Skin of body (tissue), 2 donors: ENCODE results near the gene WBP4. TPM values are rescaled to one million over a fixed set of nuclear protein-coding genes. Genes with fewer than 3 reads are reported as not detected.

Experiments used
- DNase-seq: peaks from one replicate; lab custom pipeline; 2025; lab: John Stamatoyannopoulos, UW
- total RNA-seq: library from RNA; depleted of rRNA; stranded (reverse); fragments of >200 nt; gene quantifications from one replicate; pipeline ENCODE4 v1.2.3, GENCODE V29; 2014

WBP4 gene
- total RNA-seq, 1 donor from 2014 or later = 11.8 TPM

DNA sequence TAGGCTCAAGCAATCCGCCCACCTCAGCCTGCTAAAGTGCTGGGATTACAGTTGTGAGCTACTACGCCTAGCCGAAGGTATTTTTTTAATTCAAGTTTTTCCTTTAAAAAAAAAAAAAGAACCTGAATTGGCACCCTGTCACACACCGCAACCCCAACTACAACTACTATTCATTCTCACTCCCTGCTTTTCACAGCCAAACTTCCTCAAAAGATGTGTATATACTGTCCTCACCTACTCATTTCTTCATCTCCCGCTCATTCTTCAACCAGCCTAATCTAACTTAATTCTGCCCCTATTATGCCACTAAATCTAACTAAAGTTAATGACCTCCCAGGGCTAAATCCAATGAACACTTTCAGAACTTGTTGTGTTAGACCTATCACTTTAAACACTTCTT is 12.7 kb upstream of the WBP4 start:
- no peak for DNase-seq

DNA sequence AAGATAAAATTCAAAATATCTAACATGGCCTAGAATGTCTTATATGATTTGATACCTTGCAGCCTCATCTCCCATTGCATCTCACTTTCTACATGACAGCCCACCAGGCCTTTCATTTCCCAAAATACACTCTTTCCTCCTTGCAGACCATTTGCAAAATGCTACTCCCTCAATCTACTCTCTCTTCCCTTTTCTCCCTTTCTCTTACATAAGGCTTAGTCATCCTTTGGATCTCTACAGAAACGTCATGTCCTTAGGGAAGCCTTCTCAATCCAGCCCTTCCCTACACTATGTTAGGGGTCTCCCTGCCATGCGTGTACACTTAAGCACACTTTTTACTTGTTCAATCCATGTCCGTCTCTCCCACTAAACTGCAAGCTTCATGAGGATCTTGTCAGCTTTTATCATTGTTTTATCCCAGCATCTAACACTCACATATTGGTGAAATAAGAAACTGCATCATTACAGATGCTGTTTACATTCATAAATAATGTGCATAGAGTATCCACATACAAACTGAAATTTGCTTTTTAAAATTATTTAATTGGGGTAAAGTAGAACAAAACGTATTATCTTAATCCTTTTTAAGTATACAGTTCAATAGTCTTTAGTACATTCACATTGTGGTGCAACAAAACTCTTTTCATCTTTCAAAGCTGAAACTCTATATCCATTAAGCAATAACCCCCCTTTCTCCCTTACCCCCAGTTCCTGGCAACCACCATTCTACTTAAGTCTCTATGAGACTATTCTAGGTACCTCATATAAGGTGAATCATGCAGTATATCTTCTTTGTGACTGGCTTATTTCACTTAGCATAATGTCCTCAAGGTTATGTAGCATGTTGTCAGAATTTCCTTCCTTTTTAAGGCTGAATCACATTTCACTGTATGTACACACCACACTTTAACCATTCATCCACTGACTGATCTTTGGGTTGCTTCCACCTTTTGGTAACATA is 11.5 kb upstream of the WBP4 start:
- DNase-seq = no peak

DNA sequence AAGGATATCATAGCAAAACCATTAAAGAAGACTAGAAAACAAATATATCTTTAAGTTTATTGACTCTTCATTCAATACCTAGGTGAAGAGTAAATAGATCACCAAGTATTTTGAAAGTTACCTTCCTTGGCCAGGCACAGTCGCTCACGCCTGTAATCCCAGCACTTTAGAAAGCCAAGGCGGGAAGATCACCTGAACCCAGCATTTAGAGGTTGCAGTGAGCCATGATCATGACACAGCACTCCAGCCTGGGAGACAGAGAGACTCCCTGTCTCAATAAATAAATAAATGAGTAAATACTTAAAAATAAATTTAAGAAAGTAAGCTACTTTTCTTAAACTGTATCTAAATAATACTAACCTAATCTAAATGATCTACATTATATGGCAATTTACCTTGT is 8.9 kb upstream of the WBP4 start:
- DNase-seq = no peak

DNA sequence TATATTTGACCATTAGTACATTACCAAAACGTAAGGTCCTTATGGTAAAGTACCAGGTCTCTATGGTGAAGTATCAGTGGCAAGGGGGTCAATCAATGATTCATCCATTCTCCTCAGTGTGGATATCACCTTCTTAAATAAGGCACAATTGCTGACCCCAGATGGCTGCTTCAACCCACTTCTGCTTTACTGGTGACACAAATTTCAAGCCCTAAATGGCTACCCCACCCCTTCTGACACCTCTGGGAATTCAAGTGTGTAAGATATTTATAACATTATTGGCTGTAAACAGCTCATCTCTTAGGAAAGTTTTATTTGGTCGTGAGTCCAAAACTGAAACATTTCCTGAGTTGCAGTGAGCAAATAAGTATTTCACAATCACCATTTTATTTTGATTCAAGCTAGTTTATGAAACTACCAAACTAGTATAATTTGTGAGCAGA is 7.9 kb upstream of the WBP4 start:
- peak; percentile 54 for DNase-seq

DNA sequence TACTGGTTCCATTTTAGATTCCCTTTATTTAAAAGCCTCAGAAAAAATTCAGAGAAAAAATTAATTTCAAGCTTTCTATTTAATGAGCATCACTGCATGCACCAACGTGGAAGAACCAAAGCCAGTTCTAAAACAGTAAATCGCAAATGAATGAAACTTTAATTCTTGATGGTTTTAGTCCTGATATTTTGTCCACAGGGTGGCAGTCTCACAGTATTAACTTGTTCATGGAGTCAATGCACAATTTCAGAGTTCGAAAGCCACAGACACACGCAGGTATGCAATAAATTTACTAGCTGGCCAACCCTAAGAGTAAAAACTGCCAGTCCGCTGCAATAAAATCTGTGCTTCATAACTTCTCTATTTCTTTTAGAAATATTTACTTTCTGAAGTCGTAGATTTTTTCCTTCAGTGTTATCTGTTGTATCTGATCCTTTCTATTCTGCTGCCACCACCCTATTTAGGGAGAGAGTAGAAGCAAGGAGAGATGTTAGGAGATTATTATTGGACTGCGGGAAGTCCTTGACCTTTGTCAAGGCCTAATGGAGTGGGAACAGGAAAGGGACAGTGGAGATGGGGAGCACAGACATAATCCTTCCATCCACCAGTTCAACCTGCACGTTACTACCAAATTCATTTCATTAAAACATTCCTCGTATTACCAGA is 7.0 kb upstream of the WBP4 start:
- no peak for DNase-seq

DNA sequence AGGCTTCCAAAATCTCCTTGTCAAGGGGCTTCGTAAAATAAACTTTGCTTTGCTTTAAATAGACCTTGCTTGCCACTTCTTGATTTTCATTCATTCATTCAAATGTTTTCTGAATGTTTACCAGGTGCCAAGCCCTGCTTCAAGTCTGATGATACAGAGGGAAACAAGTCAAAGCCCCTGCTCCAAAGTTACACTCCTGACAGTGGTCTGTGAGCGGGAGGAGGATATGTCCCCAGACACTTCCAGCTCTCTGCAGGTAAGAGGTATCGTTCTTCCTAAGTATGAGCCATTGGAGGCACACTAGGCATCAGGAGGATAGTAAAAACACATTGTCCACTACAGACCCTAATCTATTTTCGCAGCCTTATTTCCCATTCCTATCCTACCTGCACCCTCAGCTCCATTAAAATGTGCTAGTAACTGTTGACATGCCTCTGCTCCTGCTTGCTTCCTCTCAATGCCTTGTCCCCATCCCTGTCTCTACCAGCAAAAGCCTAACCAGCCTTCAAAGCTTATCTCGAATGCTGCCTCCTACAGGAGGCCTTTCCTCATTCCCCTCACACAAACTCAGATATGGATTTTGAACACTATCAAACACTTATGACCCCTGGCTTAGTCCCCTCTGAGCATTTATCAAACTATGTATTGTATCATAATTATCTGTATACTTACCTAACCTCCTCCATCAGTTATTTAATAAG is 6.2 kb upstream of the WBP4 start:
- no peak for DNase-seq

DNA sequence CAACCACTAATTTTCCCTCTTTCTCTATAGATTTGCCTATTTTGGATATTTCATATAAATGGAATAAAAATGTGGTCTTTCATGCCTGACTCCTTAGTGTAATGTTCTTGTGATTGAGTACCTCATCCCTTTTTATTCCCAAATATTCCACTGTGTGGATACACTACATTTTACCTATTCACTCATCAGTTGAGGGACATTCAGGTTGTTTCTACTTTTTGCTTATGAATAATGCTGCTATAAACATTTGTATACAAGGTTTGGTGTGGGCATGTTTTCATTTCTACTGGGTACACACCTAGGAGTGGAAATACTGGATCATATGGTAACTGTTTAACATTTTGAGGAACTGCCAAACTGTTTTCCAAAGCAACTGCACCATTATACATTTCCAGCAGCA is 5.1 kb upstream of the WBP4 start:
- no peak for DNase-seq

DNA sequence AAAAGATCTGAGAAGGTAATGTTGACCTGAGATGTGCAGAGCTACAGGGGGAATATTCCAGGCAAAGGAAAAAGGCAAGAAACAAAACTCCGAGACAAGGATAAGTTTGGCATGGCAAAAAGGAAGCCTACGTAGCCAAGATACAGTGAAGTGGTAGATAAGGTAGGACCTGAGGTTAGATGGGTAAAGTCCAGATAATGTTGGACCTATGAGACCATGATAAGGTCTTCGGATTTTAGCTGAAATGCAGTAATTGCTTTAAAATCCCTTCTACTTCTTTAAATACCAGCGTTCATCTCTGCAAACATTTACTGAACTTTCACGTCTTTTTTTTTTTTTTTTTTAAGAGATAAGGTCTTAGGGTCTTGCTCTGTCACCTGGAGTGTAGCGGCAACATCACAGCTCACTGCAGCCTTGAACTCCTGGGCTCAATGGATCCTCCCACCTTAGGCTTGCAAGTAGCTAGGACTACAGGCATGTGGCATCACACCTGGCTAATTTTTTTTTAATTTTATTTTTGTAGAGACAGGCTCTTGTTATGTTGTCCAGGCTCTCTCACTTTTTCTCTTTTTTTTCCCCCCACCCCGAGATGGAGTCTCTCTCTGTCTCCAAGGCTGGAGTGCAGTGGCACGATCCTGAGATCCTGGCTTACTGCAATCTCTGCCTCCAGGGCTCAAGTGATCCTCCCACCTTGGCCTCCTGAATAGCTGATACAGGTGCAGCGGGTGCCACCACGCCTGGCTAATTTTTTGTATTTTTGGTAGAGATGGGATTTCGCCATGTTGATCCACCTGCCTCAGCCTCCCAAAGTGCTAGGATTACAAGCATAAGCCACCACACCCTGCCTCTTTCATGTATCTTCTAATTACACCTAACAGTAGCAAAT is 4.2 kb upstream of the WBP4 start:
- no peak for DNase-seq

DNA sequence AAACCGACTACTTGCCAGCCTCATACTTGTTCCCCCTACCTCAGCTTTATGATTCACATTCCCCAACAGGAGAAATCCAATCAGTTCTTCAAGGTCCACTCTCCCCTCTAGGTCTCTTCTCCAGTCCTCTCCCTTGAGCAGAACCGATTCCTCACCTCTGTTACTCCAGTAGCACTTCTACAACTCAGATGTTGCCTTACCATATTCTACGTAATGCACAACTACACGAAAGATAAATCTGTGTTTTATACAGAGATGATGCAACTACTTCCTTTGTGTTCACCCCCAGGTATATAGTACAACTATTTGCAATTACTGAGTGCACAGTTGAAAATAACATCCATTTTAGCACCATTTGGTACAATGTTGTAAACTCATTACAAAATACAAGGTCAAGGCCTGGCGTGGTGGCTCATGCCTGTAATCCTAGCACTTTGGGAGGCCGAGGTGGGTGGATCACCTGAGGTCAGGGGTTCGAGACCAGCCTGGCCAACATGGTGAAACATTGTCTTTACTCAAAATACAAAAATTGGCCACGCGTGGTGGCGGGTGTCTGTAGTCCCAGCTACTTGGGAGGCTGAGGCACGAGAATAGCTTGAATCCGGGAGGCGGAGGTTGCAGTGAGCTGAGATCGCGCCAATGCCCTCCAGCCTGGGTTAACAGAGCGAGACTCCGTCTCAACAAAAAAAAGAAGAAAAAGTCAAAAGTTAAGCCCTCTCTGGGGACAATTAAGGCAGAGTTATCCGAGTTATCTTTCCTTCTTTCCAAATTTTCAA is 2.8 kb upstream of the WBP4 start:
- no peak for DNase-seq

DNA sequence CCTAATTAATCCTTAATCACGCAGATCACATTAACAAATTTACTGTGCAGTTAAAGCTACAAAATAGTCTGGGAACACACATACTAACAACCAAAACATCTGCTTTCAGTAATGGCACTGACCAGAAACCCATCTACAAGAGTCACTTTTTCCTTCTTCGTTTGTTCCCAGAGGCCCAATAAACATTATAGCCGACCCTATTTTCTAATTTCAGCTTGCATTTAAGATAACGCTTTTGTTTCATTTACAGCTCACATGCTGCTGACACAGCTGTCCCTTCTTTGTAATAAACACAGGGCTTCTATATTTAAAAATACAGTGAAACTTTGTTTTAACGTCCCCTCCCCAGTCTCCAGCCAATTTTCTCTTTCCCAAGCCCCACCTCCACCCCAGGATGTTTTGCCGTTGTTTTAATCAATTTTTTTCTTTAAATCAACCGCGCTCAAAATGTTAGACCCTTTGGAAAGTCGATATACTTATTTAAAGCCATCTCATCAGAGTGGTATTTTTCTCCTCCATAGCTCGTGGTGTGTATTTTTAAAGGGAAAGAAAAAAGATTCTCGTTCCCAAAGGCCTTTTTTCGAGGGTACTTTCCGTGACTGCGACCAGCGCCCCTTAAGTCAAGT is 1.7 kb upstream of the WBP4 start:
- DNase-seq = peak; percentile 70

DNA sequence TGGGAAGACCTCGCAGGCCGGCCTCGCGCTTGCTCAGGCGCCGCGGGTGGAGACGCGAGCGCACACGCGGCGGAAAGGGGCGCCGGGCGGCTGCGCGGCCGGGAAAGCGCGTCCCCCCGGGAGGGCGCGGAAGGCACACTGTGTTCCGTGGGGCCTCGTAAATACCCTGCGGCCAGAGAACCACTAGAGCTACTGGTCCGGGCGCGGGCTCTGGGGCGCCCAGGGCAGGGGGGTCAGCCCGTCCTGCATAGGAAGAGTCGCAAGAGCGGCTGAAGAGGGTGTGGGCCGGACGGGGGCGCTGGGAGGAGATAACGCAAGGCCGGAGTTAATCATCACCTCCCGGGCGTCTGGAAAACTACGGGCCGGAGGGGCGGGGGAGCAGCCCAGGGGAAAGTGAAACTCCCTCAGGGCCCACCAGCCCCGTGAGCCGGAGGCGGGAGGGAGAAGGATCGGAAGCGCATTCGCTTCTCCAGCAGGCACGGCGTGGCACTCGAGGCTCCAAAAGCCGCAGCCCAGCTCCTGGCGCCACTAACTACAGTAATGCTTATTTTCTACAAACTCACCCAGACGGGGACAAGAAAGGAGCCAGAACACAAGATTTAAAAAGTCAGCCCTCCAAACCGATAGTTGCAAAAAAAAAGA is 1.1 kb upstream of the WBP4 start:
- DNase-seq = peak; percentile 81

DNA sequence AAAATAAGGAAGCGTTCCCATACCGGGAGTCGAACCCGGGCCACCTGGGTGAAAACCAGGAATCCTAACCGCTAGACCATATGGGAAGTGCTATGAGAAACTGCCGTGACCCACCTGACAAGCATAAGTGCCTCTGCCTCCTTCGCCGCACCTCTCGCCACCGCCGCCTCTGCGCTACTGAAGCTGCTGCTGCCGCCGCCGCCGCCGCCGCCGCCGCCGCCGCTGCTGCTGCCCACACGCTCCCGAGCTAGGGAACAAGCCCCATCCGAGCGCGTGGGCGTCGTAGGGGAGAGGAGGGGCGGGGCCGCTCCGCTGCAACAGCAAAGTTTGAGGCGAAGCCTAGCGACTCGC is 610 bp upstream of the WBP4 start:
- DNase-seq = peak; percentile 84

DNA sequence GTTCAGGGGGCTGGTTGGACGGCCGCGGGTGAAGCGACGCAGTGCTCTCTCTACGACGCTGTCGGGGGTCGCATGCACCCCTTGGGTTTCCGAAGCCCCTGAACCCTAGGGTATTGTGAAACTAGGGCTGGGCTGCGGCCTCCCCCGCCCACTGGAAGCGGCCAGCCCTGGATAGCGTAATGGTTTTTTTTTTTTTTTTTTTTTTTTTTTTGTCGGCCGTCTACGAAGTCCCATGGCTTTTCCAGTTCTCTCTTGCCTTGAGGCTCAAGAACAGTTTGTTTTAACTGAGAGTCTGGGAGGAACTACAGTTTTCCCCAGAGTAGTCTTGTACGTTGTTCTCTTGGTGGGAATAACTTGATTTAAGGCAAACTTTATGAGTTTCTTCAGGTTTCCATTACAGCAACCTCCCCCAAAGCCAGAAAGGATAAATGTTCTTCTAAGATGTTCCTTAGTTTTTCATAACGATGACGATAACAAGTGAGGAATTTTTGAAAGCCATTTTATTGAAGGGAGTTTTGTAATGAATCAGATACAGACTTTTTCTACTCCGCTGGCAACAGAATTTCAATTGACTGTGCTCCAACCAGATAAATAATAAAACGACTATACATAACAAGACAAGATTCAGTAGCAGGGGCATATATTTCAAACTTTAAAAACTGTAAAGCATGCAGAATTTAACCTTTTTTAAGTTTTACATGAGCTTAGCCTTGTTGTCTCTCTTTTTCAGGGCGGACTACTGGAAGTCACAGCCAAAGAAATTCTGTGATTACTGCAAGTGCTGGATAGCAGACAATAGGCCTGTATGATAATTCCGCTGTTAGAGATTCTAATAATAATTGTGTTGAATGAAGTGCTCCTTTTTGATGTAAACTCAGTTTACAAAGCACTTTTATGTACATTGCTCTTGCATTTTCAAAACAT is 867 bp downstream of the WBP4 start:
- peak; percentile 83 for DNase-seq

DNA sequence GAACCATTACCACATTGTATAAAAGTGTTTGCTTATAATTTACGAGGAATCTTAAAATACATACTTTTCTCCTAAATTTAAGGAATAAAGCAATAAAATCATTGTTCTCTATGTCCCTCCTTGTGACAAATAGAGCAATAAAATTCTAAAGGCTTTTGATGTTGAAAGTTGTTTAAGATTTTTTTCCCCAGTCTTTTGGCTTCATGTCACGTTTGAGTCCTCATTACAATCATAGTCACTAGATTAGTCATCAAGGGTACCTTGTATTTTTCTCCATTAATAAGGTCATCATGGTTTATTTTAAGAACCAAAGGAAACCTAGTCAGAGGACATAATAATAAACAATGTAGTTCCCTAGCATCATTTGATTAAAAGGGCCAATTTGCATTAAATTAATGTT is 3.2 kb downstream of the WBP4 start:
- DNase-seq = no peak

DNA sequence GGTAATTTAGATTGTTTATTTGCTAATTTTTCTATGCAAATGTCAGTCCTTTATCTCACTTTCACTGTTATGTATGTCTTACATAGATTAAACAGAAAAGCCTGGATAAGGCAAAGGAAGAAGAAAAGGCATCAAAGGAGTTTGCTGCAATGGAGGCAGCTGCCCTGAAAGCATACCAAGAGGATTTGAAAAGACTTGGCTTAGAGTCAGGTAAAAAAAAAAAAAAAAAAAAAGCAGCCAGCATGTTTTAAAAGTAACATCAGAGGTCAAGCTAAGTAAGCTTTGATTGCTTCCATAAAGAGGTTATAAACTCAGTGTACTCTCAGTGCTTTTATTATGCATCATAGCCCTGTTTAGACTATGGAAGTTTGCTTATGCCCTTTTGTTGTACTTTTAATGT is 3.8 kb downstream of the WBP4 start:
- DNase-seq = no peak

DNA sequence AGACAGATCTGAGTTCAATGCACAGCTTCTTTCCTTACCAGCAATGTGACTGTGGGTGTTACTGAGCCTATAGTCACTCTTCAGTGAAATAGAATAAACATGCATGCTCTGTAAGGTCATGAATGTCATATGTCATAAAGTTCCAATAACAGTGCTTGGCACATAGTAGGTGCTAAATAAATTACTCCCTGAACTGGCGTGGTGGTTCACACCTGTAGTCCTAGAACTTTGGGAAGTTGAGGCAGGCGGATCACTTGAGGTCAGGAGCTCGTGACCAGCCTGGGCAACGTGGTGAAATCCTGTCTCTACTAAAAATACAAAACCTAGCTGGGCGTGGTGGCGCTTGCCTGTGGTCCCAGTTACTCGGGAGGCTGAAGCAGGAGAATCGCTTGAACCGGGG is 13.2 kb downstream of the WBP4 start:
- no peak for DNase-seq

DNA sequence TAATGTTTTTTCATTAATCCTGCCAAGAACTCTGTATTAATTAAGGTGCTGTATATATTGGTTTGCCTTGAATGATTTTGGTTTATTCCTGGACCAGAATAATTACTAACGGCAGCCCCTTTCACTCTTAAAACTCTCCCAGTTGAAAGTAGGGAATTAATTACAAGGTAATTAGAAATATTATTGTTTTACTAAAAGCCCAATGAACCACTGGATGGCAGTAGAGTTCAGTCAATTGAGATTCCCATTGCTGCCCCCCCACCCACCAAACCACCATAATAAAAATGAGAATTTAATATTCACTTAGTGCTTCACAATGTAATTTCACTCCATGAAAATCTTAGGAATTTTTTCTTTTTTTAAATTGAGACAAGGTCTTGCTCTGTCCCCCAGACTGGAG is 13.7 kb downstream of the WBP4 start:
- no peak for DNase-seq

DNA sequence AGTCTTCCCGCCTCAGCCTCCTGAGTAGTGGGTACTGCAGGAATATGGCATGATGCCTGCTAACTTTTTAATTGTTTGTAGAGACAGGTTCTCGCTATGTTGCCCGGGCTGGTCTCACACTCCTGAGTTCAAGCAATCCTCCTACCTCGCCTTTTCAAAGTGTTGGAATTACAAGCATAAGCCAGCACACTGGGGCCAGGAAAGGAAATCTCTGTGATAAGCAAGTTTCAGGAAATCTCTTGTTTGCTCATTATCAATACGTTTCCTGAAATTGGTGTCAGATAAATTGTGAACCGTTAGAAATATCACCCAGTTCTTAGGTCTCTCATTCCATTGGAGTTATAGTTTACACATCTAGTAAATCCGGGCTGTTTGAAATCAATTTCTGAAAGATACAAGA is 14.2 kb downstream of the WBP4 start:
- no peak for DNase-seq
